ENCODE results near the gene MAP2.

Gene MAP2

DNA sequence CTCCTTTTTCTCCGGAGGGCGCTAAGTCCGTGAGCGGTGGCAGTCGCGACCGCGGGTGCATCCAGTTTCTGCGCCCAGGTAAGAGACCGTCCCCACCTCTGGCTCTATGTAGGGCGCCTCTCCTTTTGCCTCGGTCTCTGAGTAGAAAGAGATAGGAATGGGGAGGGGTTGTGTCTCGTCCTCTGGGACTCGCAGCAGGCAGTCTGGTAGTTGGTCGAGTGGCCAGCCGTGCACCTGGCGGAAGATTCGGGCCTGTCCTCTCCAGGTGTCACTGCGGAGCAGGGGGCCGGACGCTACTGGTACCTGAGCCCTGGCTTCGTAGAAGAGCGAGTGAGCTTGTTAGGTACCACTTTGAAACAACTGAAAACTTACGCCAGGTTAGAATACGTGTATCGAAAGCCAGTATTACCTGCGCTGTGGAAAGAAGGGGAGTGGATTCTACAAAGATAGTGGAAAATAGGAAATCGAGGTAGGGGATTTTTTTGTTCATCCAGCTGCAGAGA, 403 bp downstream of the MAP2 start:
- no peak for DNase-seq (ENCODE audit: low read depth)

DNA sequence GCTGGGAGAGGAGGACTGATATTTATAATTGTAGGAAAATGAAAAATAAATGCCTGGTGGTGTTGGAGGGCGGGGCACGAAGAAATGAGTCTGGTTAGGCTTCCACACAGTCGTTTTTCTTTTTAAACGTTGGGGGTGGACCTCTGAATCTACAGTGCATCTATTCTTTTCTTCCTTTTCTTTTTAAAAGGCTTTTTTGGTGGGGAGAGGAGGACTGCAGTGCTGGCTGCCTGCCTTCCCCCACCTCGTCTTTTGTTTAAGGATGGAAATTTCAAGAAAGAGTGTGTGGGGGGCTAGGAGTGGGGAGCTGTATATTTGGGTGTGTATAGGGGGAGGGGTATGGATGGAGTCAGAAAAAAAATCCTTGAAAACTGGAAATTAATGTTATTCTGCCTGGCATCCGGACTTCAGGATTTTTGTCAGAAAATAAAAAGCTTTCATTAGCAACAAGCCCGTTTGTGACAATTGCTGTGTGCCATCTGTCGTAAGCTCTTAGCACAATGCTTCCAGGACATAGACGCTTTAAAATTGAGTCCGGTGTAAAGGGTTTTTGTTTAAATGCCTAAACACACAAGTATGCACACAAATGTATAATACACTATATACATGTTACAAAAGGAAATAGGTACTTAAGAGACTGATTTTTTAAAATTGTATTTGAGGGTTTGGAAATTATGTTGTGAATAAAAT, 1.1 kb downstream of the MAP2 start:
- DNase-seq (ENCODE audit: low read depth): no peak

DNA sequence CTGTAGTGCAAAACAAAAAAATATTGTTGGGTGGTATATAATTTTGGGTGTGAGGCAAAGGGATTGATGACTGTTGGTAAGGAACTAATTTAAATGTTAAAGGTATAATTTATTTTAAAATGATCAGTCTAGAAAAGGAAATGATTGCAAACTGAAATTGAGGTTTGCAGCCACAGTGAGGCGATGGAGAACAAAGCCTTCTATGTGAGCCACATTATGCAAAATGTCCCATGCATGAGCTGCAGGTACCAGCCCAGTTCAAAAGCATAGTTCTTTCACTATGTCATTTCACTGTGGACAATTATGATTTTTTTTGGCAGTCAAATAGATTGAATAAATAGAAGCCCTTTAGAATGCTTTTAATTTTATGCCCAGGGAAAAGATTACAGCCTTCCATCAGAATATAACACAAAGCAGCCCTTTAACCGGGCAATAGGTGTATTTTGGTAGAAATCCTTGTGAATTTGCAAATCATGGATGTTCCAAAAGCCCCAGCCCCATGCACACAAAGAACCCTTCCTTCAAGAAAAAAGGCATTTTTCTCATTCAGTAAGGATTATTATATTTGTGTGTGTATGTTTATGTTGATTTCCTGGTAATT, 1.7 kb downstream of the MAP2 start:
- DNase-seq (ENCODE audit: low read depth): no peak

DNA sequence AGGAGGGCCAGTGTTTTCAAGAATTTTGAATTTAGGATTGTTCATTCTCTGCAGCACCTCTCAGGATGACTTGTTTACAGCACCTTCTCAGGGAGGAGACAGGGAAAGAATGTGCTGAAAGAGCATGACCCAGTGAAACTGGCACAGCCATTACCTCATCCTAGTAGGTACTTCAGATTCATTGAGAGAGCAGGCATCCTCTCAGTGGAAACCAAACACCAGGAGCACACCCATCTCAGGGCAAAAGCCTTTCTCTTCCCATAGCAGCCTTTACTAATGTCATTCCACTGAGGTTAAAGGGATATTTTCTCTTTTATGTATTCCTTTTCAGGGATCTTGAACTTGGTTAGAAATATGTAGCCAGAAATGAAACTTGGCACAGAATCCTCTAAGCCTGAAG, 2.6 kb downstream of the MAP2 start:
- no peak for DNase-seq (ENCODE audit: low read depth)

DNA sequence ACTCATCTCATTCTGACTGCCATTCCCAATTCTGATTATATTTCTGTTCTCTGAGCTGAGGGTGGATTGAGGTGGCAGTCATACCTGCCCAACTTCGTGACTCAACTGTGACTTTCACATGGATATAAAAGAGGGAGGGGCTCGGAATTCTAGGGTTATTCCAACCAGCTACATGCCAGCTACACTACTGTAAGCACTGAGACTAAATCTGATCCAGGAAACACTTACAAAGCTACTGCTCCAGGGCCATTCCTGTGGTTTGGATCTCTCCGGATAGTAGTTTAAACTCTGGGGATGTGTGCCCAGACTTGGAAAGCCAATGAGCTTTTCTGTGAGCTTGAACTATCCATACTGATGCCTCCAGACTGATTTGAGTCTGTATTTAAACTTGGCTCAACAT, 7.9 kb downstream of the MAP2 start:
- no peak for DNase-seq (ENCODE audit: low read depth)

DNA sequence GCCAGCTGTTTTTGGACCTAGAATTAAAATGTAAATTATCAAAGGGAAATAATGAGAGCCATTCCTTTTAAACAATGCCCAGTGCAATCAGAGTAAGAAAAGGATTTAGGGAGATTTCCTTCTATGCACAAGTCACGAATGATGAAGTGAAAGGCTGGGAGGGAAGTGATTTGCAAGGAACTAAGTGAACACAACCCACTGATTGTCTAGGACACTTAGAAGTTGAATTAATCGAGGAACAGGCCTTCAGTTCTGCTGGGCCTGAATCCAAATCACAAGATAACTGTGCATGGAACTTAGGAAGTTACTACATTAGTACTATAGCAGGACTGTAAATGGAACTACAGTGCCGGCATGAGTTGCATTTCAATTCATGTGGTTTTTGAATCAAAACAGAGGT, 17.7 kb downstream of the MAP2 start:
- DNase-seq (ENCODE audit: low read depth): no peak

DNA sequence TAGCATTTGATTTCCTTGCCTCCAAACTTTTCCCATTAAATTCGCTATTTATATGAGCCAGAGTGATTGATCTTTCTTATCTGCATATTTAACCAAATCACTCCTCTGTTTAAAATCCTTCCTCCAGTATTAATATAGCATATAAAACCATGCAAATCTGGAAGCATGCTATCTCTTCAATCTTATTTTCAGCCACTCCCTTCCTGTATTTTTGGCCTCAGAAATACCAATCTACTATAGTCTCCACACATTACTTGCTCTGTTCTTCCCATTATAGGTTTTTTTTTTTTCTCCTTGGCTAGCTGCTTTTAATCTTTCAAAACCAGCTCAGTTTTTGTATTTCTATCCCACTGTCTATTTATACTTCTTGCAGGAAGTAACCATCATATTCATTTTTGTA, 19.1 kb downstream of the MAP2 start:
- DNase-seq (ENCODE audit: low read depth): no peak

DNA sequence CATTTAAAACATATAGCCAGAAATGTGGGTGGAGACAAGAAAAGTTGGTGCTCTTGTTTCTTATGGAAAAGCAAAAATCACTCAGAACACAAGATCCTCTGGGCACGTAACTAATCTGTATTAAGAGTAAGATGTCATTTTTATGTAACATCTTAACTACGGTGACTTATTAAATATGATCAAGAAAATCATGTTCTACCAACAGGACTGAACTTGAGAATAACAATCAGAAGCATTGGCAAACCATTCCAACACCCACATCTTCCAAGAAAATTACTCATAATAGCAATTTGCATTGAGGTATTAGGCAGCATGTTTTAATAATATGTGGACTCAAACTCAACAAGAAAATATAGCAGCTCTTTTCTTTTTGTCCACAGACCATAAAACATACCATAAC, 21.6 kb downstream of the MAP2 start:
- no peak for DNase-seq (ENCODE audit: low read depth)

DNA sequence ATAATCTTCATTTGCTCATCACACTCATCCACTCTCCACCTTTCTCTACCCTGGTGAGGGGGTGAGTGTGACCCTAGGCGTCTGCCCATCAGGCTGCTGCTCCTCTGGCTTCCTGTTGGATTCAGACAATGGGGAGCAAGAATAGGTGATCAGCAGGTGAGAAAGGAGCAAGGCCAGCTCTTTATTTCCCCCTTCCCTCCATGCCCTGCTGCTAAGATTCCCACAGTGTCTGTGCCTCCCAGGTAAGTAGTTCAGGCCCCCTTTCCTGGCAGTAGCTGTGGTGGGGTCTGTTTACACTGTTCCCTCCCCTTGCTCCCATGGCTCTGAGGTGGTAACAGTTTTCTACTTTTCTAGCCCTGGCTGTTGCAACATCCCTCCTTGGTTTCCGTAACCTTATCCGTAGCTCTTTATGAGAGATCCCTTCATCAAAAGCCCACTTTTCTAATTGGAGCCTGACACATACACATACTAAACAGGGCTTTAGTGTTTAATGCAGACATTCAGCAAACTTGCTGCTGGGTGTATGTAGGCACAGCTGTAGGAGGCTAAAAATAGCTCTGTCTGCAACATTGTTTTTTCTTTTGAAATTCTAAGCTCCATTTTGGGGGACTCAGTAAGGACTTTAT, 27.5 kb downstream of the MAP2 start:
- DNase-seq (ENCODE audit: low read depth): no peak

DNA sequence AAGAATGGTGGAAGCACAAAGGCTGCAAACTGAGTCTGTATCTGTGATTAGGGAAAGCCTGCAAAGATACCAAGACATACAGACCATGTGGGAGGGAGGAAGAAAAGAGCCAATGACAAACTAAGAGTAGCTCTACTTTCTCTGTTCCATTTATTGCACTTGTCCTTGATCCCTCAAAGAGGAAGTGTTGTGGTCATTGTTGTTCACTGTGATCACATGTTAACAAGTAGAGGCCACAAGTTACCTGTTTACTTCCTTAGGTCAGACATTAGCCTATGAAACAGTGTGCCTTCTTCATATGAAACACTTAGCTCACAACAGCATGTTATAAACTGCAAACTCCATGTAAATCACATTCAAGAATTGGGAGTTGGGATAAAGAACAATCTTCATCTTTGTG, 32.6 kb downstream of the MAP2 start:
- DNase-seq (ENCODE audit: low read depth): no peak

DNA sequence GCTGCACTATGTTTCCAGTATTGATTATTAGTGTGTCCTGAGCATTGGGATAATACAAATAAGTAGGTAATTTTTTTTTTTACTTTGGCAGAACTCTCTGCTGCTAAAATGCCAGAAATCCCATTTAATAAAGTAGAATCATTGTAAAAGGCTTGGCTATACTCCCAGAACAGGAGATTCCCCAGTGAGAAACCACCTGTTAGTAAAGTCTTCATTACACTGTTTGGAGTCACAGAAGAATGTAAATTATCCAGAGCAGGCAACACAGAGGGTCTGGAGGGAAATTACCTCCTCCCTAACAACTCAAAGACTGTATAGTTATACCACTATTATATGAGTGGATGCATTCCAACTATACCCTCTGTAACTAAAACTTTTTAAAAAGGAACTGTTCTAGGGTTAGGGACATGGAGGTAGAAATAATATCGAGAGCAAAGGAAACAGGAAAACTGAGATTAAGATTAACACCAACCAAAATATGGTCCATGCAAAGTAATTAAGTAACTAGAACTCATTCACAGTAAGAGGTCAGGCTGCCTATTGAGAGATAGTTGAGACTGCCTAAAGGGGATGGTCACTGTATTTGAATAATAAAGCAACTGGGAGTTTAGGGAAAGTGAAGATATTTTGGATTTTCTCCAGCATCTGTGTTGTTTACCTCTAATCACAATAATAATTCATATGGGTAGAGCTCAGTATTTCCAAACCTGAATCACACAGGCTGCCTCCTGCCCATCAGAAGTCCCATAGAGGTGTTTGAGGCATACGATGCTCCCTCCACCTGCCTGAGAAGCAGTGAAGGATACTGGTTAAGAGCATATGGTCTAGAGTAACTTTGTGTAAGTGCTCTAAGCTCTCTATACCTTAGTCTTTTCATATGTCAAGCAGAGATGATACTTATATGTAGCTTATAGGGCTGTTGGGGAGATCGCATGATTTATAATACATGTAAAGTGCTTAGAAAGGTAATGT, 34.4 kb downstream of the MAP2 start:
- DNase-seq (ENCODE audit: low read depth): no peak

DNA sequence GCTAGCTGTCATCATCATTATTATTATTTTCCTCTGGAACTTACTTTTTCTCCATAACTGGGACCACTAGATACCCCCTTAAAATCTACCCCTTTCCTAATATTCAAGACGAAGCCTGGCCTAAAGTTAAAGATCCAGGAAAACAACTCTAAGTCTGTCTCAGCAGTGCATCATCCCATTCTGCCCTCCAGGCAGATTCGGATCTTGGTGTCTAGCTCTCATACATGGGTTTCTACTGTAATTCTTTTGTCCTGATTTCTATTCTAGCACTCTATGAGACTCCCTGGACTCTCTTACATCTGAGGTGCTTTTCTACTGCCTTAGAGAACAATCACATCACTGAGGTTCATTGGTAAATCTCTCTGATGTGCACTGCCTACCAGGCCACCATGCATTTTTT, 35.5 kb downstream of the MAP2 start:
- DNase-seq (ENCODE audit: low read depth): no peak

DNA sequence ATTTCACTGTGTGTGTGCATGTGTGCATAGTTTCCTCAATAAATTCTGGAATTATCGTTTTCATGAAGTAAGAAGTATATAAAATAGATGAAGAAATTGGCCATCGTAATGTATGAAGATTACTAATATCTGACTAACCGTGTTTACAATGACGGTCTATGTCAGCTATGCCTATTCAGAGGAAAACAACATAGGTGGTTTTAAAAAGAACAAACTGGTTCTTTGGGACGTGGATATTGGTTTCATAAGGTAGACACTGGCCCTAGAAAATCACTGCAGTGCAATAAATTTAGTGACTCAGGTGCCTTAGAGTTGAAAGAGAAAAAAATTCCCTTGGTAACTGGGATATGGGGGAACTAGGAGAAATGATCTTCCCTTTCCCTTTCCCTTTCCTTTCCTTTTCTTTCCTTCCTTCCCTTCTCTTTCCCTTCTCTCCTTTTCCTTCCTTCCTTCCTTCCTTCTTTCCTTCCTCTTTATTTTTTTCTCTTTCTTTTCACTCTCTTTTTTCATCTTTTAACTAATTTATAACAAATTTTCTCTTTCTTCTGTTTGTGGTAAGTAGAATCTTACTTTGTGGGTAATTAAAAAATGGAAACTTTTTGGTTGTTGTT, 36.4 kb downstream of the MAP2 start:
- no peak for DNase-seq (ENCODE audit: low read depth)

DNA sequence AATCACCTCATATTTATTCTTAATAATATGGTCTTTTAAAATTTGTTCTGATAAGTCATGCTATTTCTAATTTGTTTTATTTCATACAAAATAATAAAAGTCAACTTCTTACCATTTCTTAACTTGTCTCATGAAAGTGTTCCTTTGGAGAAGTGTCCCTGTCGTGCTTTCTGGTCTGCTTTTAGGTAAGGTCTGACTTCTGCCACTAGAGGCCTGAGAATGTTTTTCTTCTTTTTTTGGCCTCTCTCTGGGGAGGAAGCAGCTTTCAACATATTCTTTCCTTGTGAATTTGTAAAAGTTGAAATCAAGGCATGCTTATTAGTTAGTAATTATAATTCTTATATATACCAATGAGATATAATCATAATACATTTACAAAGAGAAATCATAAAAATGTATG, 39.4 kb downstream of the MAP2 start:
- DNase-seq (ENCODE audit: low read depth): no peak

DNA sequence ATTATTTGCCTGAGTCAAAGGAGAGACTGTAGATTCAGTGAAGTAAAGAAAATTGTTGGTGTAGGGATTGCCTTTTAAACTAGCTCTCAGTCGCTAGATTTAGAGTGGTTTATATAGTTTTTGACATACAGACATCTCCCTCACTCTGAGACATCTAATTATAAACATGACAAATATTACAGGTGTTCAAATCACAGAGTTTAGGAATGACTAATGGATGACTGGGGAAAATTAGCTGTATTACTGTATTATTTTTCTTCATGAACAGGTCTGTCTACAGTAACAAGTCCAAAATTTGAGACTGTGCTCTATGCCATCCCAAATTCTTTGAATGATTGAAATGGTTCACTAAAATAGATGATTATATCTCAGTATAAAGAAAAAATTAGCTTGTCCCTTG, 40.0 kb downstream of the MAP2 start:
- no peak for DNase-seq (ENCODE audit: low read depth)

DNA sequence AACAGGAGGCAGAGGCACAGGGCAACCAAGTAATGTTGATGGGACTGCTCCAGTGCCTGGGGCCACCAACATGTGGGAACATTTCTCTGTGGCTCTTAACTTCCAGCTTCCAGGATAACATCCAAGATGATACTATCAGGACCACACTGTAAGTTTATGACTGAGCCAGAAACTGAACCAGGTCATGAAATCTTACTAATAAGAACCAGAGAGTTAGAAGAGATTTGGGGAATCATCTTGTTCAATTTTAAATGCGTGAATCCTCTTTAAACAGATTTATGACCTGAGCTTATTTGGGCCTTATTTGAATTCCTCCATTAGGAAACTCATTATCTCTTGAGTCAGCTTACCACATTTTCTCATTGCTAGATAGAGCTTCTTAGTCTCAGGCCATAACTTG, 45.0 kb downstream of the MAP2 start:
- DNase-seq (ENCODE audit: low read depth): no peak

DNA sequence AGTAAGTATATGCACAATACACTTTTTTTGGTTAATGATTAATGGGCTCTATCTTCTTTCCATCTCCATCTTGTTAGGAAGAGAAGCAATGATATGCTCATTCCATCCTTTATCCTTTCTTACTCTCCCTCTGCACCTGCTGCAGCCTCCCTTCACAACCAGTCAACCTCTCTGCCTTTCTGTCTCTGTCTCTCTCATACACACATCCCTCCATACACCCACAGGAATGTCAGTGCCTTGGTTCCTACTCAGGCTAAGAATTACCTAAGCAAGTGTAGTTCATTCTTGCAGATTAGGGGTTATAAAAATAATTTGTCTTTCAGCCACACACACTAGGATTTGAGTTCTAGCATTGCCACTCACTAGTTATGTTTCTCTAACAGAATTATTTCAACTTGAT, 45.6 kb downstream of the MAP2 start:
- no peak for DNase-seq (ENCODE audit: low read depth)

DNA sequence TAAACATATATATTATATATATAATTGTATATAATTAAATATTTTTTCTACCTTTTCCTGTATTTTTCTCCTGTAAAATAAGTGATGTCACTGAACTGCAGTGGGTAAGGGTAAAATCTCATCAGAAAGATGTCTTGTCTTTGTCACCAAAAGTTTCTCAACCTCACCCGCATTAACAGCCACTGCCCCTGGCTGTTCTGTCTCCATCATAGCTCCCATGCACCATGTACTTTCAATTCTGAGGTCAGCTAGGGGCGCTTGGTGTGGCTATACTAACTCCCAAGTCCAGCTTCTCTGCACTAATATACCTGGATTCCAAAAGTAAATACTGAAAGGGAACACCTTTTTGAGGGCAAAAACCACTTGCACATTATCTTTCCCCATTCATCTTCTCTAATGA, 46.6 kb downstream of the MAP2 start:
- no peak for DNase-seq (ENCODE audit: low read depth)

DNA sequence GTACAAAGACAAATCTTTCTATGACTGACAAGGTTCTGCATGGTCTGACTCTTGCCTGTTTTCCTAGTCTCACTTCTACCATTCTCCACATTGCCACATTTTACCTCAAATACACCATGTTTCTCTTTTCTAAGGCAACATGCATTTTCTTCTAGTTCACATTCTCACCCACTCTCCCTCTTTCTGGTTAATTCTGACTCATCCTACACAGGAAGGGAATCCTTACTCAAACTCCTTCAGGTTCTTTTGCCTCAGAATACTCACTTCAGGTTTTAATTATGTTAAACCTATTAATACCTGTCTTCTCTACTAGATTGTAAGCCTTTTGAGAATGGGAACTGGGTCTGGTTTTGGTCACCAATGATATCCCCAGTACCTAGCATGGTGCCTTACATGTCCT, 47.2 kb downstream of the MAP2 start:
- no peak for DNase-seq (ENCODE audit: low read depth)

DNA sequence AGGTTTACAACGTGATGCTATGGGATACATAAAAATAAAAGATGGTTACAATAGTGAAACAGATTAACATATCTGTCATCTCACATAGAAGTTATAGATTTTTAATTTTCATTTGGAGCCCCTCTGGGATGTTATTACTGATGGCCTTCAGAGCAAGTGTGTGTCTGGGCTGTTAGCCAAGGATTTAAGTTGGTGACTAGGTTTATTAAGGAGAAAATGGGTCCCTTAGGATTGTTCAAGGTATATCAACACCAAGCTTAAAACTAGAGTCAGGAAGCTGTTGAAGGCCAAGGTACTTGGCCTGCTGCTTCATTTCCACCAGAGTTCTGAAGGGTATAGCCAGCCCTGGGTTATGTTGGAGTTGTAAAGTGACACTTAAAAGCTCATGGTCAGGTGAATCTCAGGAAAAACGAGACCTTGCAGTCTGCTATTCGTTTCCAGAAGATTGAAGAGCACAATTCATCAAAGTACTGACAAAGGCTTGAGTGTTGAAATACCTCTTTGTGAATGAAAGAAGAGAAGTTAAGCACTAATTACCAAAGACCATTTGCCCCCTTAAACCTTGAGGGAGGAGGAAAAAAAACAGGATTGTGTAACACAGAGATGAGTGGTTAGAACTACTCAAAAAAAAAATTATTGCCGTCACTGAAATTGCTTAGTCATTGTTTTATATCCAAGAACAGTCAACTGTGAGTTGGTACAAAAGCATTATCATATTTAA, 48.4 kb downstream of the MAP2 start:
- DNase-seq (ENCODE audit: low read depth): no peak

DNA sequence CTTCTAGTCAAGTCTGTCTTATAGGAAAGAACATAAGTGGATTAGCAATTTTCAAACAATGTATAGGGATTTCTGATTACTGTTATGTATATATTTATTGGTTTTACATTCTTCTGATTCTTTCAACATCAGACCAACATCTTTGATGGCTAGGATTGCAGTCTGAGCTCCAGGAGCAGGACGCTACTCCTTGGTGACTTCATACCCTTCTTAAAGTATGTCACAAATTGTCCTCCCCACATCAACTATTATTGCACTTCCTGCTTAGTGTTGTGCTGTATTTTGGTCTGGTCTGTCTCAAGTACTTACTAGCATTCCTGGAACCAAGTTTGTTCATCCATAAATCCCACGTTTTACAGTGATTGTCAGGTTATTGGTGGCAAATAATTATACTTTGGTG, 49.0 kb downstream of the MAP2 start:
- no peak for DNase-seq (ENCODE audit: low read depth)
